Activated naive CD8-positive, alpha-beta T cell treated with anti-CD3 and anti-CD28 coated beads for 36 hours (primary cell): ENCODE data around the gene HPS4. TPM values are rescaled to one million over a fixed set of nuclear protein-coding genes. Genes with fewer than 3 reads are reported as not detected.
A peak's percentile ranks its signal among the peaks of the same experiment; 100 is the strongest.
"Not testable (repeated sequence)": the region's sequence is repeated elsewhere in the genome, so short reads cannot be mapped to it uniquely, and the experiment has no call there.

ENCODE experiments used
- DNase-seq: peaks from one replicate; pipeline ENCODE4 v3.0.0; 2021
- H3K27ac Mint-ChIP-seq: one replicate; pipeline ENCODE4 v1.8.0; 2022; ENCODE audit warnings: mild to moderate bottlenecking, moderate library complexity, mixed read lengths
- H3K27me3 Mint-ChIP-seq: one replicate; pipeline ENCODE4 v1.8.0; 2022; ENCODE audit warnings: mild to moderate bottlenecking, mixed read lengths
- H3K36me3 Mint-ChIP-seq: one replicate; pipeline ENCODE4 v1.8.0; 2021; ENCODE audit warnings: mild to moderate bottlenecking, mixed read lengths
- H3K4me1 Mint-ChIP-seq: one replicate; pipeline ENCODE4 v1.8.0; 2021; ENCODE audit warnings: mixed read lengths
- H3K4me3 Mint-ChIP-seq: one replicate; pipeline ENCODE4 v1.8.0; 2022; ENCODE audit warnings: mild to moderate bottlenecking, moderate library complexity, mixed read lengths
- H3K9me3 Mint-ChIP-seq: one replicate; pipeline ENCODE4 v1.8.0; 2022; ENCODE audit warnings: mixed read lengths
- total RNA-seq, 2 experiments: library from RNA; stranded (reverse); gene quantifications; one replicate each; pipeline ENCODE4 v1.2.3, GENCODE V29; 2021

HPS4 gene
- total RNA-seq, 2 experiments from 2014 or later: 46.9 to 51.3 TPM

GRCh38 chr22:26431261-26431995 lies 52.2 kb downstream of the HPS4 start:
- Mint-ChIP-seq H3K27me3 (peaks cover 5% of the 10 kb centered on the region), H3K9me3 (no peaks in the 10 kb centered on the region), H3K4me1 (peaks cover 68% of the 10 kb centered on the region), H3K27ac (peak overlapping the region; percentile 92), H3K36me3 (peaks cover 48% of the 10 kb centered on the region), H3K4me3 (peak overlapping the region; percentile 95)
- no peak for DNase-seq

GRCh38 chr22:26430600-26430999 lies 53.0 kb downstream of the HPS4 start:
- peaks cover 5% of the 10 kb centered on the region for H3K27me3 Mint-ChIP-seq
- H3K36me3 Mint-ChIP-seq: peaks cover 43% of the 10 kb centered on the region
- no peaks in the 10 kb centered on the region for H3K9me3 Mint-ChIP-seq
- H3K4me3 Mint-ChIP-seq: peak overlapping the region; percentile 95
- DNase-seq: no peak
- H3K4me1 Mint-ChIP-seq: peaks cover 61% of the 10 kb centered on the region
- peak overlapping the region; percentile 92 for H3K27ac Mint-ChIP-seq

- peaks cover 5% of the 10 kb centered on the region for H3K27me3 Mint-ChIP-seq
- H3K27ac Mint-ChIP-seq: peak overlapping the region; percentile 92
- H3K36me3 Mint-ChIP-seq: peaks cover 34% of the 10 kb centered on the region
- DNase-seq: no peak
- peak overlapping the region; percentile 95 for H3K4me3 Mint-ChIP-seq
- H3K9me3 Mint-ChIP-seq: no peaks in the 10 kb centered on the region
- peaks cover 52% of the 10 kb centered on the region for H3K4me1 Mint-ChIP-seq
These were observed 53.9 kb downstream of the HPS4 start for GRCh38 chr22:26429458-26430286.

GRCh38 chr22:26428515-26429457 lies 54.8 kb downstream of the HPS4 start, which contains the start of gene ASPHD2:
ASPHD2 (plus strand) TSS chr22:26429260; CDS start chr22:26433616, 4,356 bp downstream.
- peaks cover 28% of the 10 kb centered on the region for H3K36me3 Mint-ChIP-seq
- peak; percentile 93 for DNase-seq
- peak within 1 kb of the TSS; percentile 95 for H3K27ac Mint-ChIP-seq
- peak within 1 kb of the TSS; percentile 95 for H3K4me3 Mint-ChIP-seq
- H3K27me3 Mint-ChIP-seq: peaks cover 9% of the 10 kb centered on the region
- H3K9me3 Mint-ChIP-seq: no peaks in the 10 kb centered on the region
- peaks cover 52% of the 10 kb centered on the region for H3K4me1 Mint-ChIP-seq

GRCh38 chr22:26426924-26427323 lies 56.7 kb downstream of the HPS4 start:
- Mint-ChIP-seq H3K27ac (peak overlapping the region; percentile 82), H3K27me3 (peaks cover 9% of the 10 kb centered on the region), H3K36me3 (peaks cover 13% of the 10 kb centered on the region), H3K4me1 (peaks cover 38% of the 10 kb centered on the region), H3K9me3 (peaks cover 2% of the 10 kb centered on the region), H3K4me3 (peak overlapping the region; percentile 62)
- DNase-seq: no peak

GRCh38 chr22:26418620-26419019 lies 65.0 kb downstream of the HPS4 start:
- Mint-ChIP-seq H3K4me3 (no peak overlapping the region), H3K9me3 (peaks cover 2% of the 10 kb centered on the region), H3K27ac (no peak overlapping the region), H3K27me3 (peaks cover 8% of the 10 kb centered on the region), H3K36me3 (no peaks in the 10 kb centered on the region), H3K4me1 (peaks cover 3% of the 10 kb centered on the region)
- no peak for DNase-seq

GRCh38 chr22:26417406-26417805 lies 66.2 kb downstream of the HPS4 start:
- H3K4me3 Mint-ChIP-seq: no peak overlapping the region
- no peaks in the 10 kb centered on the region for H3K9me3 Mint-ChIP-seq
- H3K4me1 Mint-ChIP-seq: peaks cover 7% of the 10 kb centered on the region
- H3K36me3 Mint-ChIP-seq: no peaks in the 10 kb centered on the region
- H3K27ac Mint-ChIP-seq: no peak overlapping the region
- H3K27me3 Mint-ChIP-seq: peaks cover 8% of the 10 kb centered on the region
- no peak for DNase-seq

GRCh38 chr22:26416670-26417276 lies 66.8 kb downstream of the HPS4 start:
- Mint-ChIP-seq H3K4me3 (no peak overlapping the region), H3K27me3 (peaks cover 8% of the 10 kb centered on the region), H3K36me3 (no peaks in the 10 kb centered on the region), H3K27ac (no peak overlapping the region), H3K9me3 (no peaks in the 10 kb centered on the region), H3K4me1 (peaks cover 7% of the 10 kb centered on the region)
- no peak for DNase-seq

- Mint-ChIP-seq H3K27me3 (peaks cover 8% of the 10 kb centered on the region), H3K27ac (no peak overlapping the region), H3K4me1 (peaks cover 7% of the 10 kb centered on the region), H3K9me3 (no peaks in the 10 kb centered on the region), H3K36me3 (no peaks in the 10 kb centered on the region), H3K4me3 (no peak overlapping the region)
- DNase-seq: no peak
These were observed 67.3 kb downstream of the HPS4 start for GRCh38 chr22:26416256-26416655.

GRCh38 chr22:26414347-26414746 lies 69.2 kb downstream of the HPS4 start:
- Mint-ChIP-seq H3K27ac (no peak overlapping the region), H3K4me3 (no peak overlapping the region), H3K9me3 (no peaks in the 10 kb centered on the region), H3K27me3 (peaks cover 8% of the 10 kb centered on the region), H3K36me3 (no peaks in the 10 kb centered on the region), H3K4me1 (peaks cover 7% of the 10 kb centered on the region)
- DNase-seq: no peak

- no peak overlapping the region for H3K27ac Mint-ChIP-seq
- no peaks in the 10 kb centered on the region for H3K27me3 Mint-ChIP-seq
- no peak overlapping the region for H3K4me3 Mint-ChIP-seq
- DNase-seq: no peak
- H3K36me3 Mint-ChIP-seq: no peaks in the 10 kb centered on the region
- H3K4me1 Mint-ChIP-seq: peaks cover 7% of the 10 kb centered on the region
- no peaks in the 10 kb centered on the region for H3K9me3 Mint-ChIP-seq
These were observed 73.2 kb downstream of the HPS4 start for GRCh38 chr22:26410386-26410785.

GRCh38 chr22:26409719-26410335 lies 73.8 kb downstream of the HPS4 start:
- H3K36me3 Mint-ChIP-seq: no peaks in the 10 kb centered on the region
- H3K4me1 Mint-ChIP-seq: peaks cover 9% of the 10 kb centered on the region
- H3K27me3 Mint-ChIP-seq: no peaks in the 10 kb centered on the region
- DNase-seq: no peak
- no peak overlapping the region for H3K4me3 Mint-ChIP-seq
- no peak overlapping the region for H3K27ac Mint-ChIP-seq
- no peaks in the 10 kb centered on the region for H3K9me3 Mint-ChIP-seq

GRCh38 chr22:26408562-26409220 lies 74.9 kb downstream of the HPS4 start:
- peaks cover 16% of the 10 kb centered on the region for H3K4me1 Mint-ChIP-seq
- H3K9me3 Mint-ChIP-seq, H3K27ac Mint-ChIP-seq, H3K27me3 Mint-ChIP-seq, DNase-seq, H3K36me3 Mint-ChIP-seq, H3K4me3 Mint-ChIP-seq: not testable (repeated sequence)
